ENCODE measurements around the gene NFRKB. TPM values are rescaled to one million over a fixed set of nuclear protein-coding genes. Genes with fewer than 3 reads are reported as not detected.

The NFRKB gene
- total and polyA plus RNA-seq, 2 donors (not counting 1 experiment from before 2014, with no cell fraction given), result 10.7 to 11.9 TPM

DNA sequence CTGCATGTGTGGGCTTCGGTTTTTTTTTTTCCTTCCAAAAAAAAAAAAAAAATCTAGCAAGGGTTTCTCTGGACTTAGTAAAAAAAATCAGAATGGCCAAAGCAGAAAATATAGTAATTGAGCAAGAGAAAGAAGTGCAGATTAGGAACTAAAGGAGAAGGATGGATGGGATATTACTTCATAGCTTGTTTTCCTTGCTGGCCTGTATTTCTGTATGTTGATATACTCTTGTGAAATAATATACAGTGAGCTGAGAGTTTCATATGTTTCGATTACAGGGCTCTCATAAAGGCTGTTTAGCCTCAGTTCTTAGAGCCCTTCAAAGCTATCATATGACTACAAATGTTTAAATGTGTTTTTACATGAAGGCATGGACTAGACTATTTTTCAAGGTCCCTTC, 34.3 kb upstream of the NFRKB start:
- Histone ChIP-seq H3K27ac (ENCODE audit: insufficient read depth, low read length) (no peak overlapping the region), H3K36me3 (ENCODE audit: control insufficient read depth, insufficient read depth, low read length) (peaks cover 3% of the 10 kb centered on the region), H2AFZ (ENCODE audit: low read length) (no peak overlapping the region), H3K4me1 (ENCODE audit: control insufficient read depth, extremely low read depth, insufficient read depth, low read length) (no peaks in the 10 kb centered on the region), H4K20me1 (ENCODE audit: control insufficient read depth, extremely low read depth, insufficient read depth, low read length) (no peaks in the 10 kb centered on the region), H3K4me3 (replicated peaks in 1 of 4; ENCODE audit: control extremely low read depth in 1 of 4, insufficient read depth in 1 of 4, low read depth in 3 of 4, low read length in 4 of 4) (no peak overlapping the region), H3K9me3 (ENCODE audit: control insufficient read depth, insufficient read depth, low read depth, low read length) (no peaks in the 10 kb centered on the region), H3K79me2 (ENCODE audit: control insufficient read depth, insufficient read depth, low read length) (no peaks in the 10 kb centered on the region), H3K27me3 (ENCODE audit: control insufficient read depth, insufficient read depth, low read length) (no peaks in the 10 kb centered on the region), H3K4me2 (ENCODE audit: extremely low read depth, insufficient read depth, low read length) (no peak overlapping the region), H3K9ac (ENCODE audit: insufficient read depth, low read length) (no peak overlapping the region)
- no peak for DNase-seq (ENCODE audit: low read depth in 2 of 2)
- no peak for TF ChIP-seq EZH2 (IDR thresholded peaks at IDR 0.05; ENCODE audit: low read length, missing control alignments)
- TF ChIP-seq, protein P1, sequence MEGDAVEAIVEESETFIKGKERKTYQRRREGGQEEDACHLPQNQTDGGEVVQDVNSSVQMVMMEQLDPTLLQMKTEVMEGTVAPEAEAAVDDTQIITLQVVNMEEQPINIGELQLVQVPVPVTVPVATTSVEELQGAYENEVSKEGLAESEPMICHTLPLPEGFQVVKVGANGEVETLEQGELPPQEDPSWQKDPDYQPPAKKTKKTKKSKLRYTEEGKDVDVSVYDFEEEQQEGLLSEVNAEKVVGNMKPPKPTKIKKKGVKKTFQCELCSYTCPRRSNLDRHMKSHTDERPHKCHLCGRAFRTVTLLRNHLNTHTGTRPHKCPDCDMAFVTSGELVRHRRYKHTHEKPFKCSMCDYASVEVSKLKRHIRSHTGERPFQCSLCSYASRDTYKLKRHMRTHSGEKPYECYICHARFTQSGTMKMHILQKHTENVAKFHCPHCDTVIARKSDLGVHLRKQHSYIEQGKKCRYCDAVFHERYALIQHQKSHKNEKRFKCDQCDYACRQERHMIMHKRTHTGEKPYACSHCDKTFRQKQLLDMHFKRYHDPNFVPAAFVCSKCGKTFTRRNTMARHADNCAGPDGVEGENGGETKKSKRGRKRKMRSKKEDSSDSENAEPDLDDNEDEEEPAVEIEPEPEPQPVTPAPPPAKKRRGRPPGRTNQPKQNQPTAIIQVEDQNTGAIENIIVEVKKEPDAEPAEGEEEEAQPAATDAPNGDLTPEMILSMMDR (conservative IDR thresholded peaks at IDR 0.05 in 1 of 2, IDR thresholded peaks at IDR 0.05 in 1 of 2; ENCODE audit: low read depth in 1 of 2, low read length in 2 of 2), result no peak

DNA sequence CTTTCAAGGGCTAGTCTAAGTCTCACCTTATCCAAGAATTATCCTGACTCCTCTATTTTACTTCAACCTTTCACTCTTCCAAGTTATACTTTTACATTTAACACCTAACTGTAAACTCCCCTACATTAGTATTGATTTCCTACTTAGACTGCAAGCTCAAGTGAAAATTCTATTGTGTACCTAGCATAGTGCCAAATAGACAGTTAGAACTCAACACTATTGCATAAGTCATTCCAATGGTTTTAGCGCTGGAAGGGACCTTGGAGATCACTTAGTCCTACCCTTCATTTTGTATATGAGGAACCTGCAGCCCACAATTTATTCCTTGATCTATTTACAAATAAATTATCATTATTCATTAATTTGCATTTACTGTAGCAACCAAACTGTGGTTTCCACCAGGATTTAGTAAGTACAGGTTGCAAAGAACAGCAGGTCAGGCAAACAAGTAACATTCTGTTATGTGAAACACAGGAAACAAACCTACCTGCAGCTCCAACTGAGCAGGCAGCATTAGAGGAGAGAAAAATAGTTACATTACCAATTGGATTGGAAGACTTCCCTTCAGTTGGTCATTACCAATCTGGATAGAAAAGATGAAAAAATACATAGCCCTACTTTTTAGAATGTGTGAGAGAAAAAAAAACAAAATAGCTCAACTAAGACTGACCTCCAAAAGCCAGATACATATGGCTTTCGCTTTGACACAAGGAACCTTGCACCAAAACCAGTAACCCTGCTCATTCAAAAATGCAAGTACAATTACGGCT, 33.7 kb upstream of the NFRKB start:
- peaks cover 3% of the 10 kb centered on the region for H3K36me3 ChIP-seq (ENCODE audit: control insufficient read depth, insufficient read depth, low read length)
- no peak overlapping the region for H3K9ac ChIP-seq (ENCODE audit: insufficient read depth, low read length)
- H4K20me1 ChIP-seq (ENCODE audit: control insufficient read depth, extremely low read depth, insufficient read depth, low read length), result no peaks in the 10 kb centered on the region
- H3K4me1 ChIP-seq (ENCODE audit: control insufficient read depth, extremely low read depth, insufficient read depth, low read length), result no peaks in the 10 kb centered on the region
- DNase-seq (ENCODE audit: low read depth in 2 of 2), result no peak
- no peaks in the 10 kb centered on the region for H3K9me3 ChIP-seq (ENCODE audit: control insufficient read depth, insufficient read depth, low read depth, low read length)
- TF ChIP-seq EZH2 (IDR thresholded peaks at IDR 0.05; ENCODE audit: low read length, missing control alignments), result no peak
- H3K4me3 ChIP-seq (replicated peaks in 1 of 4; ENCODE audit: control extremely low read depth in 1 of 4, insufficient read depth in 1 of 4, low read depth in 3 of 4, low read length in 4 of 4), result no peak overlapping the region
- no peak overlapping the region for H2AFZ ChIP-seq (ENCODE audit: low read length)
- H3K4me2 ChIP-seq (ENCODE audit: extremely low read depth, insufficient read depth, low read length), result no peak overlapping the region
- H3K27ac ChIP-seq (ENCODE audit: insufficient read depth, low read length), result no peak overlapping the region
- H3K27me3 ChIP-seq (ENCODE audit: control insufficient read depth, insufficient read depth, low read length), result no peaks in the 10 kb centered on the region
- no peaks in the 10 kb centered on the region for H3K79me2 ChIP-seq (ENCODE audit: control insufficient read depth, insufficient read depth, low read length)

DNA sequence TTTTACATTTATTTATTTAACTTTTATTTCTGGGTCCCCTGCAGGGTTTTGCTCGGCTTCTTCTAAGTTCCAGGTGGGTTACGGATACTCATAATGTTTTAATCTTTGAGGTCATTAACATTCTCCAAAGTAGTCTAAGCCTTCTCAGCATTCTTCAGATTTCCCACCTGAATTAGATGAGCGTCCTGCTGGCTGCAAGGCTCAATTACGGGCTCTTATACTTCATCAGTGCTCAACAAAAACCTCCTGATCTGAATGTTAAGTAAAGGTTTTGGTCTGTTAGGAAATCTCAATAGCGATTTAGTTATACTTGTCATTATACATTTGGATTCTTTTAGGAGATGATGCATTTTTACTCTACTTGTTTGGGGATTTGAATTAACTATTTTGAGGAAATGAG, 27.3 kb upstream of the NFRKB start:
- TF ChIP-seq EZH2 (IDR thresholded peaks at IDR 0.05; ENCODE audit: low read length, missing control alignments), result no peak
- TF ChIP-seq, protein P1 (conservative IDR thresholded peaks at IDR 0.05 in 1 of 2, IDR thresholded peaks at IDR 0.05 in 1 of 2; ENCODE audit: low read depth in 1 of 2, low read length in 2 of 2), result no peak
- Histone ChIP-seq H3K27ac (ENCODE audit: insufficient read depth, low read length) (no peak overlapping the region), H3K9ac (ENCODE audit: insufficient read depth, low read length) (no peak overlapping the region), H3K36me3 (ENCODE audit: control insufficient read depth, insufficient read depth, low read length) (no peaks in the 10 kb centered on the region), H3K4me3 (replicated peaks in 1 of 4; ENCODE audit: control extremely low read depth in 1 of 4, insufficient read depth in 1 of 4, low read depth in 3 of 4, low read length in 4 of 4) (no peak overlapping the region), H4K20me1 (ENCODE audit: control insufficient read depth, extremely low read depth, insufficient read depth, low read length) (no peaks in the 10 kb centered on the region), H2AFZ (ENCODE audit: low read length) (no peak overlapping the region), H3K4me2 (ENCODE audit: extremely low read depth, insufficient read depth, low read length) (no peak overlapping the region), H3K27me3 (ENCODE audit: control insufficient read depth, insufficient read depth, low read length) (no peaks in the 10 kb centered on the region), H3K79me2 (ENCODE audit: control insufficient read depth, insufficient read depth, low read length) (no peaks in the 10 kb centered on the region), H3K4me1 (ENCODE audit: control insufficient read depth, extremely low read depth, insufficient read depth, low read length) (no peaks in the 10 kb centered on the region), H3K9me3 (ENCODE audit: control insufficient read depth, insufficient read depth, low read depth, low read length) (no peaks in the 10 kb centered on the region)
- no peak for DNase-seq (ENCODE audit: low read depth in 2 of 2)

Data from fibroblast of lung (primary cell).